HG03457 (cell line): Measurements from ENCODE around the gene MS4A6E.
"Not testable (repeated sequence)": the region's sequence is repeated elsewhere in the genome, so short reads cannot be mapped to it uniquely, and the experiment has no call there.

Experiments
- ATAC-seq: cut with Tn5 transposase; IDR thresholded peaks from one replicate; pipeline ENCODE4 v1.9.1; 2021; ENCODE audit warnings: moderate number of reproducible peaks; ENCODE audit not compliant: unreplicated experiment

The MS4A6E gene

DNA sequence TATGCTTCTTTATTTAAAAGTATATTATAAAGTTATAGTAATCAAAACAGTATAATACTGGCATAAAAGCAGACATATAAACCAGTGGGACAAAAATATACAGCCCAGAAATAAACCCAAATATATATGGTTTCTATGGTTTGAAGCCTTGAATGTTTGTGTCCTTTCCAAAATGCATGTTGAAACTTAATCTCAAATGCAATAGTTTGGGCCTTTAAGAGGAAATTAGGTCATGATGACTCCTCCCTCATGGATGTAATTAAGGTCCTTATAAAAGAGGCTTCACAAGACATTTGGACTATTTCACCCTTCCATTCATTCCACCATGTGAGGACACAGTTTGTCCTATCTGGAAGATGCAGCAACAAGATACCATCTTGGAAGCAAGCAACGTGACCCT, at the start of gene MS4A6E:
Gene MS4A6E, plus strand, starts transcription at position 301 of the 400 bp plus-strand sequence. CDS start 7,641 bp downstream, outside the sequence.
- no peak for ATAC-seq

DNA sequence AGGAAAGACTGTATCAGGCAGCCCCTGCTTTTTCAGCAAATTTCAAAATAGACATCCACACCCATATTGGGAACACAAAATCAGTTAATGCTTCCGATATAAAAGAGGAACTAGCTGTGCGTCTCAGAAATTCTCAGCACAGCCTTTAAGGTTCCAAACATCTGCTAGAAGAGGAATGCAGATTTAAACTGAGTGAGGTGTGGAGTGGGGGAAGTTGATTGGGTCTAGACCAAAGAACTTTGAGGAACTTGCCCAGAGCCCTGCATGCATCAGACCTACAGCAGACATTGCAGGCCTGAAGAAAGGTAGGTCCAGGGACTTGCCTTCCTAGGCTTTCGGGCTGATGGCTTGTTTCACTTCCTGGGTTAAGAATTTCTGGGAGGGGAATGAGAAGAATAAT, 46.6 kb upstream of the MS4A6E start, which contains the start of gene MS4A4A:
Gene MS4A4A, plus strand, starts transcription at position 255 of the 400 bp plus-strand sequence. Its CDS starts 10 bp downstream, at position 265.
- no peak for ATAC-seq

DNA sequence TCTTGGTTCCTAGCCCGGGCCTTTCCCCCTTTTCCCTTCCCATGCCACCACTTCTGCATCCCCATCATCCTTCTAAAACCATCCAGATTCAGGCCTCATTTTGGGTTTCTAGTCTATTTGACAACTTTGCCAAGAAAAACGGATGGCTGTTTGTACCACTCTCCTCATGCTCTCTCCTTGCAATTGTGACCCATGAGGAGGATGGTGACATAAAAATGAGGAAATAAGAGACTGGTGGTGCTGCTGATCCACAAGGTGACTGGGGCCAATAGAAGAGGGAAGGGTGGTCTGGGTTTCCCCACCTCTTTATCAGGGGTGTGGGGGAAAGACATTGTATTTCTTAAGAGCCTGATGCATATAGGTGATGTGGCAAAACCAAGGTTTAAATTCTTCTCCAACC, 45.6 kb upstream of the MS4A6E start:
- no peak for ATAC-seq

DNA sequence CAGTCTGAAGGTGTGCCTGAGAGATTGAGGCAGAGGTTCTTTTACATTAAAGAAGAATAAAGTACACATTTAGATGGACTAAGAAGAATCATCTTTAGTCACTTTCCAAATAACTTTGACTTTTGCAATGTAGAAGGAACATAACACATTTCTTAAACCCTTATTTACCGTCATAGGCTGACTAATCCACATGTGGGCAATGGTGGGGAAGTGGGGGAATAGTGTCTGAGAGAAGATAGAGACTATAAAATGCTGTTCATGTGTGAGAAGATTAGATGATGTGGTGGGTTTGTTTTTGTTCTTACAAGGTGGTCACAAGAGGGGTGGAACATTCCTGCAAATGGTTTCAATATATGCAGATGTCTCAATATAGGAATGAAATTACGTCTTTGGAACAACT, 44.8 kb upstream of the MS4A6E start:
- no peak for ATAC-seq

- not testable (repeated sequence) for ATAC-seq
Measured at GRCh38 chr11:60285411-60286126, 41.5 kb upstream of the MS4A6E start.

- ATAC-seq, result no peak
Measured at GRCh38 chr11:60288531-60288930, 38.5 kb upstream of the MS4A6E start.

- no peak for ATAC-seq
Measured at GRCh38 chr11:60292145-60292544, 34.9 kb upstream of the MS4A6E start.

- ATAC-seq, result no peak
Measured at GRCh38 chr11:60301178-60301577, 25.9 kb upstream of the MS4A6E start.

- not testable (repeated sequence) for ATAC-seq
Measured at GRCh38 chr11:60301884-60302283, 25.2 kb upstream of the MS4A6E start.

DNA sequence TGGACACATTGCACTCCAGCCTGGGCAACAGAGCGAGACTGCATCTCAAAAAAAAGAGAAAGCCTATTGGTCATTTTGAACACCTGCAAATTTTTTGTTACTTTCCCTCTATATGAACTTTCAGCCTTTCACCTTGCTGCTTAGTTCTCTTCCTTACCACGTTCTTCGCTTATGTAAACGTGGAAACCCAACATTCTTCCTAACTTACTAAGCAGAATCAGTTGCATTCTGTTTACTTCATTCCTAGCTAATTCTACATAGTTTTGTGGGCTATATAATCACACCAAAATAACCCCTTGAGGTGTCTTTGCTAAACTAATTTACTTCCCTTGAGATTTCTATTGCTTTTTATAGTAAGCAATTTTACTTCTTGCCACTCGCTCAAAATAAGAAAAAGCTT, 23.4 kb upstream of the MS4A6E start:
- ATAC-seq, result no peak

DNA sequence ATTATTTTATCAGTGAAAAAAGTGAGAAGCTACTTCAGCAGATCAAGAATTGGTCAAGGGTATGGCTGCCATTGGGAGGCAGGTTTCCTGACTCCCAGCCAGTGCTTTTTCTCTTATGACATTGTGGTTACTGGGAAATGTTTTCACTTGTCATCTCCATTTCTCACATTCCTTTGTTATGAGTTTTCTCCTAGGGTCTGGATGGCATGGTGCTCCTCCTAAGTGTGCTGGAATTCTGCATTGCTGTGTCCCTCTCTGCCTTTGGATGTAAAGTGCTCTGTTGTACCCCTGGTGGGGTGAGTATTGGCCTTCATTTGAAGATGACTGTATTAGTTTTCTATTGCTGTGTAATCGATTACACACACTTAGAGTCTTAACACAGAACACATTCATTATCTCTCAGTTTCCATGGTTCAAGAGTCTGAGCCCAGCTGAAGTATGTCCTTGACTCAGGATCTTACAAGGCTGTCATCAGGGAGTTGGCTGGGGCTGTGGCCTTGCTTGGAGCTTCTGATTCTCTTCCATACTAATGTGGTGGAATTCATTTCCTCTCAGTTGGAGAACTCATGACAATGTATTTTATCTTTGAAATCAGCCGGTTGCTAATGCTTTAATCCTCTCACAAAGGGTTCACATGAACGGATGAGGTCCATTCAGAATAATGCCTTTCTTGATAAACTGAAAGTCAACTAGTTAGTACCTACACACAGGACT, 21.0 kb upstream of the MS4A6E start:
- ATAC-seq, result no peak

GRCh38 chr11:60307507-60308195, 19.4 kb upstream of the MS4A6E start:
- no peak for ATAC-seq

DNA sequence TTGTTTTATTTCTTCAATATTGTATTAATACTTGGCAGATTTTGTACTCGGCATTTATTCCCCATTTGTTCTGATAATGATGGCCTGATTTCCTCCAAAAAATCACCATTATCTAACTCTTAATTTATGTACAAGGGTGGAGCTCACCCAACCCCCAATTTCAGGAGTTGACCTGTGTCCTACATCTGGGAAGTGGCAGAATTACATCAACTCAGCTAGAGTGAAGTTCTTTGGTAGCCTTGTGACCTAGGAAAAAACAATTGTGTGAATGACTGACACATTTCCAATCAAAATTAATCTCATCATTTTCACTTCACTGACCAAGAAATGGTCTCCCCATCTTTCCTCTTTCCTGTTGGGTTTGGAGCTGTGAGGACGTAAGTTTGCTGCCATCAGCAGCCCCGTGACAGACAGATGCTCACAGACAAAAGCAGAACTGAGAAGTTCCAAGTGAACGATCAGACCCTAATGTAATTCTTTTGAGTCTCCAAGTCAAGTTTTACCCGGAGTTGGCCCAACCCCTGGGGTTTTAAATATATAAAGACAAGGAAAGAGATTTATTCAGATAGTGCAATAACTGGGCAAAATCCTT, 16.6 kb upstream of the MS4A6E start:
- ATAC-seq, result no peak

DNA sequence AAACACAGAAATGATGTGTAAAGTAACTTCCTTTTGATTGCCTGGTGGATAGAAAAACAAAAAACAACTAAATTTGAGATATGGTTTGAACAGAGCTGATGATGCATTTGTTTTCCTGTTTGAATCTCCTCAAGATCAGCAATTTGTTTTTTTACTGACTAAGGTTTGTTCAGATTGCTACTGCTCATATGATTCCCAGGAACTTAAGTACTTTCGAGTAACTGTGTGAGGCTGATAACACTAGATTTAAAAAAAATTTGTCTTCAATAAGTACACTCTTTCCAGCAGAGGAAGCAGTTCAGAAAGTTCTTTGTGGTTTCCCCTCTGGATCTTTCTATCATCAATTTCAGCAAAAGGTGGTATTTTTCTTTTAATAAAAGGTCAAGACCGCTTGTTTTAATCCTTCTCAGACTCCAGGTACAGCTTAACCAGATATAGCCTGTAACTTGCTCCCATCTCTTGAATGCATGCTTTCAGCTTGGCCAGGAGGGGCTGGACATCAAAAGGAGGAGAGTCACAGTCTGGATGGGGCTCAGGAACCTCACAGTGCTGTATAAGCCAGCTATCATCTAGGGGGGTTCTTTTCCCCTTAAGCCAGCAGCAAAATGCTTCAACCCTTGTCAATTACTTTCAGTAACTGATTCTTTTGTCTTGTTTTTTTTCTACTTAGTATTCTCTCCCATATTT, 12.3 kb upstream of the MS4A6E start:
- no peak for ATAC-seq

- ATAC-seq, result no peak
Measured at GRCh38 chr11:60315871-60316270, 11.2 kb upstream of the MS4A6E start.

DNA sequence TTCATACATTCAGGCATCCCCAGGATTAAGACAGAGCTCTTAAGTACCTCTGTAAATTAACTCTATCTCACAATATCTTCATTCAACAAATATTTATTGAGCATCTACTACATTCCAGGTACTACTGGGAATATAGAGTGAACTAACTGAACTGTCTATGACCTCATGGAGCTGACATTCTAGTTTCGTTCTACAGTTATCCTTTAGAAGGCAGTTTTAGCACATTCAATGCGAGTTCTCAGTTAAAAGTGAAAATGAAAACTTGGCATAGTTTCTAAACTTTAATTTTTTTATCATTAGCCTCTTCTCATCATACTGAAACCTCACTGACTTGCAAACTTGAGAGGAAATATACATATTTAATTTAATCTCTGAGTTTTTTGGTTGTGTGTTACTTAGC, 10.7 kb upstream of the MS4A6E start:
- ATAC-seq, result no peak

DNA sequence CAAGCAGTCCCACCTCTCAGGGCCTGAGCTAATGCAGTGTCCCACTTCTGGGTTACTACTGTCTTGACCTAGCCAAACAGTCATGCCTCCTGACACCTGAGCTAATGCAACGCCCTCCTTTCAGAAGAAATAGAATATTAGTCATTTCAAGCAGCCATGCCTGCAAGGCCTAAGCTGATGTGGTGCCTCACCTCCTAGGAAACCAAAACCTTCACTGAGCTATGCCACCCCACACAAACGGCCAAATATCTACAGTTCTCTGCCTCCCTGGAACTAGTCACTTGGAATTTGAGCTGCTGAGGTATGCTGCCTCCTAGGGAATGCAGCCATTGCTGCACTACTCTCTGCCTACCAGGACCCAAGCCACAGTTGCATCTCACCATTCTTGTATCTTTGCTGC, 8.3 kb upstream of the MS4A6E start:
- no peak for ATAC-seq

GRCh38 chr11:60321051-60321450, 6.0 kb upstream of the MS4A6E start:
- ATAC-seq, result no peak

GRCh38 chr11:60328460-60328859, 1.4 kb downstream of the MS4A6E start:
- no peak for ATAC-seq

- no peak for ATAC-seq
Measured at GRCh38 chr11:60332846-60333245, 5.8 kb downstream of the MS4A6E start.
